Measurements from ENCODE around the gene DPEP2. TPM values are rescaled to one million over a fixed set of nuclear protein-coding genes. Genes with fewer than 3 reads are reported as not detected.

DPEP2 gene
- total and polyA plus RNA-seq, 2 of the 13 experiments (the other 11 are each of a cell fraction or from before 2014, with no cell fraction given) = 0.18 TPM; not detected in 1

DNA sequence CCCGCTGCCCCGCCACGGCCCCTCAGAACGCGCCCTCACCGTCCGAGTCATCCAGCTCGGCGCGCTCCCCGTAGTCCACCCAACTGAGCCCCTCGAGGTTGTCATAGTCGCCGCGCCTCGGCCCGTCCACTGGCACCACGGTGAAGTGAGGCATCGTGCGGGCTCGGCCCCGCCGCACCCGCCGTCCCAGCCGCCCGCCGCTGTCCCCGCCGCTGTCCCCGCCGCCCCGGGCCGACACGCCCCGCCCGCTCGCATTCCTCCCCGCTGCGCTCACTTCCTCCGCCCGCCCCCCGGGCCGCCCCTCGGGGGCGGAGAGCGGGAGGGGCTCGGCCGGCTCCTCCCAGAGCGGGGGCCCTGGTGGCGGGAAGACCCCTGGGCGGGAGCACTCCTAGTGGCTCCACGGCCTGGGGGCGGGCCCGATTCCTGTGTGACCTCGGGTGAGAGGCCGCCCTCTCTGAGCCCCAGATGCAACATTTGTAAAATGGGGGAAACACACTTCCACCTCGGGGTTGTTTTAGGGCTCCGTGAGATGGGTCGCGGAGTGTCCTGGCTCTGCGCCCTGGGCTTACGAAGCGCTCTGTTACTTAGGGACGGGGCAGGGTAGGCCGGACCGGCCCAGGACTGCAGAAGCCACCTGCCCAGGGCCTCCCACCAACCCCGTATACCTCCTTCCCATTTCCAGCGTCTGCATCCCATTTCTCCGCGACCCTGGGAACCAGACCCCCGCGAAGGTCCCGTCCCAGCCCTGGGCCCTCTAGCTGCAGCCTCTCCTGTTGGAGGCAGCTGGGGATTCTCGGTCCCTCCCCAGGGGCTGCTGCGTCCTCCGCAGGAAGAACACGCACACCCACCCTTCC is 30.7 kb downstream of the DPEP2 start, which contains the start of gene SLC12A4 (continued):
- TF ChIP-seq, protein P1, sequence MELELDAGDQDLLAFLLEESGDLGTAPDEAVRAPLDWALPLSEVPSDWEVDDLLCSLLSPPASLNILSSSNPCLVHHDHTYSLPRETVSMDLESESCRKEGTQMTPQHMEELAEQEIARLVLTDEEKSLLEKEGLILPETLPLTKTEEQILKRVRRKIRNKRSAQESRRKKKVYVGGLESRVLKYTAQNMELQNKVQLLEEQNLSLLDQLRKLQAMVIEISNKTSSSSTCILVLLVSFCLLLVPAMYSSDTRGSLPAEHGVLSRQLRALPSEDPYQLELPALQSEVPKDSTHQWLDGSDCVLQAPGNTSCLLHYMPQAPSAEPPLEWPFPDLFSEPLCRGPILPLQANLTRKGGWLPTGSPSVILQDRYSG (CRISPR knock-in tag; IDR thresholded peaks at IDR 0.05) = 0 out of 2 replicates have a peak, but pooled peaks have one; percentile 23
- TF ChIP-seq, protein P2, sequence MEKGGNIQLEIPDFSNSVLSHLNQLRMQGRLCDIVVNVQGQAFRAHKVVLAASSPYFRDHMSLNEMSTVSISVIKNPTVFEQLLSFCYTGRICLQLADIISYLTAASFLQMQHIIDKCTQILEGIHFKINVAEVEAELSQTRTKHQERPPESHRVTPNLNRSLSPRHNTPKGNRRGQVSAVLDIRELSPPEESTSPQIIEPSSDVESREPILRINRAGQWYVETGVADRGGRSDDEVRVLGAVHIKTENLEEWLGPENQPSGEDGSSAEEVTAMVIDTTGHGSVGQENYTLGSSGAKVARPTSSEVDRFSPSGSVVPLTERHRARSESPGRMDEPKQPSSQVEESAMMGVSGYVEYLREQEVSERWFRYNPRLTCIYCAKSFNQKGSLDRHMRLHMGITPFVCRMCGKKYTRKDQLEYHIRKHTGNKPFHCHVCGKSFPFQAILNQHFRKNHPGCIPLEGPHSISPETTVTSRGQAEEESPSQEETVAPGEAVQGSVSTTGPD (CRISPR knock-in tag; IDR thresholded peaks at IDR 0.05) = 0 out of 2 replicates have a peak, but pooled peaks have one; percentile 39
- no peak for TF ChIP-seq NFE2L2 (IDR thresholded peaks at IDR 0.05; ENCODE audit: low read length)
- TF ChIP-seq ZNF850 (CRISPR knock-in tag; conservative IDR thresholded peaks at IDR 0.05) = no peak
- TF ChIP-seq, protein P3, sequence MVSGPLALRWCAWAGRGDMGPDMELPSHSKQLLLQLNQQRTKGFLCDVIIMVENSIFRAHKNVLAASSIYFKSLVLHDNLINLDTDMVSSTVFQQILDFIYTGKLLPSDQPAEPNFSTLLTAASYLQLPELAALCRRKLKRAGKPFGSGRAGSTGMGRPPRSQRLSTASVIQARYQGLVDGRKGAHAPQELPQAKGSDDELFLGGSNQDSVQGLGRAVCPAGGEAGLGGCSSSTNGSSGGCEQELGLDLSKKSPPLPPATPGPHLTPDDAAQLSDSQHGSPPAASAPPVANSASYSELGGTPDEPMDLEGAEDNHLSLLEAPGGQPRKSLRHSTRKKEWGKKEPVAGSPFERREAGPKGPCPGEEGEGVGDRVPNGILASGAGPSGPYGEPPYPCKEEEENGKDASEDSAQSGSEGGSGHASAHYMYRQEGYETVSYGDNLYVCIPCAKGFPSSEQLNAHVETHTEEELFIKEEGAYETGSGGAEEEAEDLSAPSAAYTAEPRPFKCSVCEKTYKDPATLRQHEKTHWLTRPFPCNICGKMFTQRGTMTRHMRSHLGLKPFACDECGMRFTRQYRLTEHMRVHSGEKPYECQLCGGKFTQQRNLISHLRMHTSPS (CRISPR knock-in tag; IDR thresholded peaks at IDR 0.05; ENCODE audit: low read depth) = peak; percentile 60; the same call in 1 of the 2 replicates
- peak; percentile 68; the same call in 1 of the 2 replicates for TF ChIP-seq ZNF567 (CRISPR knock-in tag; IDR thresholded peaks at IDR 0.05; ENCODE audit: borderline replicate concordance)
- TF ChIP-seq HOXD1 (CRISPR knock-in tag; IDR thresholded peaks at IDR 0.05) = no peak; the same call in 1 of the 2 replicates
- peak; percentile 100 for TF ChIP-seq ZNF263 (CRISPR knock-in tag; IDR thresholded peaks at IDR 0.05)
- TF ChIP-seq ZNF766 (CRISPR knock-in tag; IDR thresholded peaks at IDR 0.05; ENCODE audit: borderline replicate concordance) = peak; percentile 53; the same call in 1 of the 2 replicates
- TF ChIP-seq TGIF2 (CRISPR knock-in tag; IDR thresholded peaks at IDR 0.05) = no peak
- TF ChIP-seq NFKB2 (CRISPR knock-in tag; IDR thresholded peaks at IDR 0.05; ENCODE audit: borderline replicate concordance) = peak; percentile 35; the same call in 1 of the 2 replicates
- no peak for TF ChIP-seq ZFP37 (CRISPR knock-in tag; IDR thresholded peaks at IDR 0.05; ENCODE audit: borderline replicate concordance)
- no peak for TF ChIP-seq XBP1 (CRISPR knock-in tag; IDR thresholded peaks at IDR 0.05)
- TF ChIP-seq ARNT (IDR thresholded peaks at IDR 0.05) = no peak
- TF ChIP-seq ZSCAN22 (CRISPR knock-in tag; IDR thresholded peaks at IDR 0.05) = no peak
- TF ChIP-seq, protein P4, sequence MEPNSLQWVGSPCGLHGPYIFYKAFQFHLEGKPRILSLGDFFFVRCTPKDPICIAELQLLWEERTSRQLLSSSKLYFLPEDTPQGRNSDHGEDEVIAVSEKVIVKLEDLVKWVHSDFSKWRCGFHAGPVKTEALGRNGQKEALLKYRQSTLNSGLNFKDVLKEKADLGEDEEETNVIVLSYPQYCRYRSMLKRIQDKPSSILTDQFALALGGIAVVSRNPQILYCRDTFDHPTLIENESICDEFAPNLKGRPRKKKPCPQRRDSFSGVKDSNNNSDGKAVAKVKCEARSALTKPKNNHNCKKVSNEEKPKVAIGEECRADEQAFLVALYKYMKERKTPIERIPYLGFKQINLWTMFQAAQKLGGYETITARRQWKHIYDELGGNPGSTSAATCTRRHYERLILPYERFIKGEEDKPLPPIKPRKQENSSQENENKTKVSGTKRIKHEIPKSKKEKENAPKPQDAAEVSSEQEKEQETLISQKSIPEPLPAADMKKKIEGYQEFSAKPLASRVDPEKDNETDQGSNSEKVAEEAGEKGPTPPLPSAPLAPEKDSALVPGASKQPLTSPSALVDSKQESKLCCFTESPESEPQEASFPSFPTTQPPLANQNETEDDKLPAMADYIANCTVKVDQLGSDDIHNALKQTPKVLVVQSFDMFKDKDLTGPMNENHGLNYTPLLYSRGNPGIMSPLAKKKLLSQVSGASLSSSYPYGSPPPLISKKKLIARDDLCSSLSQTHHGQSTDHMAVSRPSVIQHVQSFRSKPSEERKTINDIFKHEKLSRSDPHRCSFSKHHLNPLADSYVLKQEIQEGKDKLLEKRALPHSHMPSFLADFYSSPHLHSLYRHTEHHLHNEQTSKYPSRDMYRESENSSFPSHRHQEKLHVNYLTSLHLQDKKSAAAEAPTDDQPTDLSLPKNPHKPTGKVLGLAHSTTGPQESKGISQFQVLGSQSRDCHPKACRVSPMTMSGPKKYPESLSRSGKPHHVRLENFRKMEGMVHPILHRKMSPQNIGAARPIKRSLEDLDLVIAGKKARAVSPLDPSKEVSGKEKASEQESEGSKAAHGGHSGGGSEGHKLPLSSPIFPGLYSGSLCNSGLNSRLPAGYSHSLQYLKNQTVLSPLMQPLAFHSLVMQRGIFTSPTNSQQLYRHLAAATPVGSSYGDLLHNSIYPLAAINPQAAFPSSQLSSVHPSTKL (CRISPR knock-in tag; IDR thresholded peaks at IDR 0.05) = peak; percentile 75
- TF ChIP-seq FLYWCH1 (CRISPR knock-in tag; IDR thresholded peaks at IDR 0.05) = no peak
- TF ChIP-seq HMG20B (CRISPR knock-in tag; conservative IDR thresholded peaks at IDR 0.05) = no peak

All from HepG2 (cell line).